Measurements from ENCODE around the gene CDKN2A.

Gene CDKN2A

DNA sequence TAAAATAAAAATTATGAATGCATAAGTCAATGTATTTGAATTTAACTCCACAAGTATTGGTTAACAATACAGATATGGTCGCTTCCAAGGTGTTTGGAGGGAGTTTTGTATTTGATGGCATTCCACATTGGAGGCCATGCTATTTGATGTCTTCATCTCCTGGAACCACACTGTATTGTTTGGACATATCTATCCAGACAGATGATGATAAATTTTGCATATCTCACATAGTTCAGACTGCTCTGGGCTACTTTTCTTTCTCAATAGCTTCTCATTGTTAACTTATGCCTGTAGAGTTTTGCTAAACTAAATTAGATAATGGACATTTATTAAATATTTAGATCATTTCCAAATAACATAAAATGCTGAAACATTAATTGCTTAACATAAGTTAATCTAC is 58.0 kb downstream of the CDKN2A start:
- no peak for DNase-seq

DNA sequence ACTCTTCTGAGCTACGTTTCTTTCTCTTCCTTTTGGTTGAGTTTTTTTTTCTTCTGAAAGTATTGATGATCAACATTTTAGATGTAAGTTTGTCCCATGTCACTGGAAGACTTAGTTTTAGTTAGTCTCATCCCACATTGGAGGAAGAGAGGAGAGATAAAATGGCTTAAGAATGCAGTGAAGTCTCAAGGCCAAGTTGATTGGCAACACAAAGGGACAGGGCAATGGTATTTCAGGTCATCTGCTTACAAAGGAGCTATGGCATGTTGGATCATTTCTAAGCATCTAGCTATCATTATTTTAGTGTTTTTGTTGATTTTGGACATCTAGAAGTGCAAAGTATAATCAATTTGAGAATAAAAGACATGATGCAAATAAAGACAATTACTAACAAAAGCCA is 58.6 kb downstream of the CDKN2A start:
- DNase-seq: no peak

DNA sequence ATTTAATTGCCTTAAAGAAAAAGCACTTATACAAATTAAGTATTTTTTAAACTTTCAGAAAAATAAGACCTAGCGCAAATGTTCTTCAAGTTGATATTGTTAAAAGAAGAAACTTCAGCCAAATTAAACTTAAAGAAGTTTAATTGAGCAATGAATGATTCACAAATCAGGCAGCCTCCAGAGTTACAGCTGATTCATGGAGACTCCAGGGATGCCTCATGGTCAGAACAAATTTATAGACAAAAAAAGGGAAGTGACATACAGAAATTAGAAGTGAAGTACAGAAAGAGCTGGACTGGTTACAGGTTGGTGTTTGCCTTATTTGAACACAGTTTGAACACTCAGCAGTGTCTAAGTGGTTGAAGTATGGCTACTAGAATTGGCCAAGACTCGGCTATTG is 60.3 kb downstream of the CDKN2A start:
- DNase-seq: no peak

DNA sequence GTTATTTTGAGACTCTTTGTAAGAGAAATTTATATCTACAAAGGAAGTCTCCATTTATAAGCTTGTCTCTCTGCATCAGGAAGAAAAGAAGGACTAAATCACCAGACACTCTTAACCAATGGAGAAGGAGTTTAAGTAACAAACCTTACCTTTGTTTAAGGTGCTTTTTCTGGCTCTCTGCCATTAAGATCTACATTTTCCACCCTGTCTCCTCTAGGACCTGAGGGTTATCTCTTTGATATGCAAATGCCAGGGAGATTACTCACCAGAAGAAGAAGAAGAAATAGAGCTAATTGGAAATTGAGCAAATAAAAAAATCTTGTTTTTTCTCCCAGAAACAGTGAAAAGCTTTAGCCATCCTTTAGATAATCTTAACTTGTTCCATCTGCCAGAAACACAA is 60.9 kb downstream of the CDKN2A start:
- no peak for DNase-seq

DNA sequence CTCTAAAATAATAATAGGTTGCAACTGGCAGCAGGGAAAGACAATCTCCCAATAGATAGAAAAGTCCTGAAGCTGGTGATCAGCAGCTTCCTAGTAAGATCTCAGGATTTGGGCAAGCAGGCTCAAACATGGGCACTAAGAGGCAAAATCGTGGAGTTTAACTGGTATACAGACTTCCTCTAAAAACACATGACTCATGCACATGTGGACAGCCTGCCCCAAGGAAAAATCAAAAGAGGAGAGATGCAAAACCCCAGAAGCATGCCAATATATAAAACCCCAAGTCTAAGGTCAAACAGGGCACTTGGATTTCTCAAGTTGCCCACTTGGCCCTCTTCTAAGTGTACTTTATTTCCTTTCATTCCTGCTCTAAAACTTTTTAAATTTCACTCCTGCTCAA is 62.8 kb downstream of the CDKN2A start:
- no peak for DNase-seq

DNA sequence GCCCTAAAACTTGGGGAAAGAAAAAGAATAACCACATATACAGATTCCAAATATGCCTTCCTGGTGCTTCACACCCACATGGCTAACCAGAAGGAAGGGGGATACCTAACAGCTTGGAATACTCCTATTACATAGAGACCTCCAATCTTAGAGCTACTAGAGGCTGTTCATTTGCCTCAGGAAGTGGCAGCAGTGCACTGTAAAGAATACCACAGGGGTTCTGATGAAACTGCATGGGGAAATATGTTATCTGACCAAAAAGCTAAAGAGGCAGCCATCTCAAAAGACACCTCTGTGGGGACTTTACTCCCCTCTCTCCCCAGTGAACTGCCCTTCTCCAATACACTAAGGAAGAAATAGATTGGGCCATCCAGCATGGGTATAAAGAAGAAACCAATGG is 66.4 kb downstream of the CDKN2A start:
- DNase-seq: no peak

DNA sequence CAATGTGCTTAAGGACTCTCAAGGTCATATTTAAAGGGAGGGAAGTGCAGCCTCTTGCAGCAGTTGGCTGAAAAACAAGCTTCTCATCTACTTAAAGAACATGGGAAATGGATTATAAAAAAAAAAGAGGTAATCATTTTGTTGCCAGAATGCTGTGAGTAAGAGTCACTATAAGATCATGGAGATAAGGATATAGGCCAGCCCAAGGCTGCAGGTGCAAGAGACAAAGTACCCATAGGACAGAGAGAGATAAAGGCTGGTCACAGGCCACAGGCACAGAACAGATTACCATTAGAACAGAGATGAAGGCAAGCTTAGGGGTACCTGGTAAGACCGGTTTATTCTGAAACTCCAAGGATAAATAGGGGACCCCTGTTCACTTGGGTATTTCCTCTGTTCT is 70.5 kb downstream of the CDKN2A start:
- no peak for DNase-seq

DNA sequence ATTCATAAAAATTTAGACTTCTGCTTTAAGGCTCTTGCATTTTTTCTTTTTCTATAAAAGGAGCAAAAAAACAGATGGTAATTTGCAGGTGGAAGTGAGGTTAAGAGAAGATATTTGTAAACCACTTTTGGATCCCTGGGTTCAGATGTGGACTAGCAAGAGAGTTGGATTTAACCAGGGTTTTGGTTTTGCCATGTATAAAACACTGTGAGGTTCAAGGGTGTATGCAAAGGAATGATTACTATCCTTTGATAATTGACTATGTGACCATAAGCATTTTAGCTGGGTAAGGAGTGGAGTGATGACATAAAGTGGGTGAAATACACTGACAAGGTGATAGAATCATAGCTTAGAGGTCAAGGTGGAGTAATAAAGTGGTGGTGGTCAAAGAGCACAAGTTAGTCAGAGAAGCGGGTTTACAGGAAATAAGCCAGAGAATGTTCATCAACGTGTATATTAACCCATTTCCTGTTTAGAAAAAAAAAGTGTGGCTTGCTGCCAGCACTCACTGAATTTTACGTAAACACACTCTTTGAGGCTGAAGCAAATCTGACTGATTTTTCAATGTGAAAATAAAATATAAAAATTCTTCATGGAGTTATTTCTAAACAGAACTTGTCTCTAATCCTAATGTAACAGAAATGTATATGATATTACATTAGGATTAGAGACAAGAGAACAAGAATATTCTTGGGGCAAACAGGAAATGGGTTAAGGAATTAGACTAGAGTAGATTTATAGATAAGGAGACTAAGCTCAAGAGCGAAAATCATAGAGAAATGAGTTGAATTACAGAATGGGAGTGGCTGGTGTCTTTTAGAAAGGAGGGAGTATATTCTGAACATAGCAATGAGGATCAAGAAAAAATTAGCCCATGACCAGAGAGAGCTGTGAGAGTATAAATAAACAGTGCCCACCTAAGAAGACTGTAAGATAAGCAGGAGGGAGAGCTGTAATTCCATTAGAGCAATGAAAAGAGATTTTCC is 74.5 kb downstream of the CDKN2A start:
- no peak for DNase-seq
